HG03095 (cell line): ENCODE results near the gene EVPLL.
A peak's percentile ranks its signal among the peaks of the same experiment; 100 is the strongest.
"Not testable (repeated sequence)": the region's sequence is repeated elsewhere in the genome, so short reads cannot be mapped to it uniquely, and the experiment has no call there.

ENCODE experiments used
- ATAC-seq: cut with Tn5 transposase; IDR thresholded peaks from one replicate; pipeline ENCODE4 v1.9.1; 2021; ENCODE audit warnings: moderate library complexity; ENCODE audit not compliant: unreplicated experiment

Gene EVPLL

GRCh38 chr17:18377437-18378204 is at the start of gene EVPLL:
Gene EVPLL (plus strand): TSS chr17:18377778. CDS start chr17:18380938, 3,160 bp downstream.
- no peak for ATAC-seq

- ATAC-seq, result no peak
These were observed 48.9 kb upstream of the EVPLL start for GRCh38 chr17:18328643-18329204.

- no peak for ATAC-seq
These were observed 45.7 kb upstream of the EVPLL start for GRCh38 chr17:18331879-18332278.

GRCh38 chr17:18332909-18333489 is 44.6 kb upstream of the EVPLL start:
- ATAC-seq, result no peak

- ATAC-seq, result not testable (repeated sequence)
These were observed 39.4 kb upstream of the EVPLL start for GRCh38 chr17:18338158-18338557.

- no peak for ATAC-seq
These were observed 37.6 kb upstream of the EVPLL start for GRCh38 chr17:18339933-18340332.

GRCh38 chr17:18344021-18344420 is 33.6 kb upstream of the EVPLL start:
- no peak for ATAC-seq

- ATAC-seq, result no peak
These were observed 24.0 kb upstream of the EVPLL start for GRCh38 chr17:18353541-18353940.

GRCh38 chr17:18356624-18357023 is 21.0 kb upstream of the EVPLL start:
- ATAC-seq, result no peak

GRCh38 chr17:18360518-18360917 is 17.1 kb upstream of the EVPLL start:
- ATAC-seq, result no peak

GRCh38 chr17:18361837-18362697 is 15.5 kb upstream of the EVPLL start:
- no peak for ATAC-seq

GRCh38 chr17:18362698-18363100 is 14.9 kb upstream of the EVPLL start:
- no peak for ATAC-seq

GRCh38 chr17:18363101-18364049 is 14.2 kb upstream of the EVPLL start, which contains the start of gene SHMT1:
Gene SHMT1 (minus strand): TSS chr17:18363550. CDS start chr17:18355981, 7,569 bp downstream.
- peak; percentile 97 for ATAC-seq

GRCh38 chr17:18364166-18364565 is 13.4 kb upstream of the EVPLL start:
- ATAC-seq, result no peak

- no peak for ATAC-seq
These were observed 8.6 kb upstream of the EVPLL start for GRCh38 chr17:18368946-18369345.

GRCh38 chr17:18370761-18371160 is 6.8 kb upstream of the EVPLL start:
- no peak for ATAC-seq

GRCh38 chr17:18371455-18371854 is 6.1 kb upstream of the EVPLL start:
- no peak for ATAC-seq

GRCh38 chr17:18373181-18373580 is 4.4 kb upstream of the EVPLL start:
- ATAC-seq, result not testable (repeated sequence)

- no peak for ATAC-seq
These were observed 3.4 kb upstream of the EVPLL start for GRCh38 chr17:18374216-18374615.

- ATAC-seq, result no peak
These were observed 577 bp downstream of the EVPLL start for GRCh38 chr17:18378205-18378505.
